CD4-positive, alpha-beta T cell treated with Interleukin-2 at 100 ng/mL for 4 hours (primary cell): ENCODE measurements around the gene BIRC5.
"Not testable (repeated sequence)": the region's sequence is repeated elsewhere in the genome, so short reads cannot be mapped to it uniquely, and the experiment has no call there.

Experiments
- DNase-seq: peaks from one replicate; pipeline ENCODE4 v3.0.0-alpha.2; 2020; ENCODE audit warnings: low spot score

BIRC5 gene

GRCh38 chr17:78225088-78225865 lies 11.2 kb downstream of the BIRC5 start:
- DNase-seq = no peak

- no peak for DNase-seq
Observed at GRCh38 chr17:78226055-78226758, 12.2 kb downstream of the BIRC5 start.

GRCh38 chr17:78226759-78227454 lies 12.9 kb downstream of the BIRC5 start:
- DNase-seq = no peak

- DNase-seq = no peak
Observed at GRCh38 chr17:78227455-78227916, 13.4 kb downstream of the BIRC5 start.

DNA sequence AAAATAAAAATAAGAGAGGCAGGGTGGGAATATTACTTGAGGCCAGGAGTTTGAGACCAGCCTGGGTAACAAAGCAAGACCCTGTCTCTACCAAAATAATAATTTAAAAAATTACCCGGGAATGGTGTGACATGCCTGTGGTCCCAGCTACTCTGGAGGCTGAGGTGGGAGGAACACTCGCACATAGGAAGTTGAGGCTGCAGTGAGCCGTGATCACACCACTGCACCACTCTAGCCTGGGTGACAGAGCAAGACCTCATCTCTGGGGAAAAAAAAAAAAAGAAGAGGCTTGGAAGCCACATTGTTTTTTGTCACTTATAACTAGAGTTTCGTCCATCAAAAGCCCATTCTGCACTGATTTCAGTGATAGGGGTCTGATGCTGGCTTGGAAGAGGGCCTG lies 14.1 kb downstream of the BIRC5 start:
- DNase-seq = no peak

GRCh38 chr17:78230252-78230962 lies 16.4 kb downstream of the BIRC5 start:
- no peak for DNase-seq

- DNase-seq = no peak
Observed at GRCh38 chr17:78230996-78231935, 17.2 kb downstream of the BIRC5 start, which contains the start of gene TMEM235. TSS of gene TMEM235 (plus strand) at chr17:78231631. CDS start at chr17:78232024, 393 bp downstream.

GRCh38 chr17:78231991-78232858 lies 18.2 kb downstream of the BIRC5 start:
- no peak for DNase-seq

GRCh38 chr17:78232859-78233173 lies 18.8 kb downstream of the BIRC5 start:
- DNase-seq = no peak

DNA sequence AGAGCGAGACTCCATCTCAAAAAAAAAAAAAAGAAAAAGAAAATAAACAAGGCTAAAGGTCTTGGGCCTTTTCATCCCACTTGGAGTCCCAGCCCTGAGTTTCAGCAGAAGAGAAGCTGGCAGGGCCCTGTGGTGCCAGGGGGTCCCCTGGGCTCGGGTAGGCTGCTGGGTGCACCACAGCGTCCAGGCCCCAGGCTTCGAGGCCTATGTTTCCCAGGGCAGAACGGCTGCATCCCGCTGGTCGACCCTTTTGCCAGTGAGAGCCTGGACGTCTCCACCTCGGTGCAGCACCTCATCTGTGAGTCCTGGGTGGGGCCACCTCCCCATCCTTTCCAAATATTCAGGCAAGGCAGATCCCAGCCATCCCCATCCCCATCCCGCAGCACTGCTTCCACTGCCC lies 19.6 kb downstream of the BIRC5 start:
- DNase-seq = no peak

DNA sequence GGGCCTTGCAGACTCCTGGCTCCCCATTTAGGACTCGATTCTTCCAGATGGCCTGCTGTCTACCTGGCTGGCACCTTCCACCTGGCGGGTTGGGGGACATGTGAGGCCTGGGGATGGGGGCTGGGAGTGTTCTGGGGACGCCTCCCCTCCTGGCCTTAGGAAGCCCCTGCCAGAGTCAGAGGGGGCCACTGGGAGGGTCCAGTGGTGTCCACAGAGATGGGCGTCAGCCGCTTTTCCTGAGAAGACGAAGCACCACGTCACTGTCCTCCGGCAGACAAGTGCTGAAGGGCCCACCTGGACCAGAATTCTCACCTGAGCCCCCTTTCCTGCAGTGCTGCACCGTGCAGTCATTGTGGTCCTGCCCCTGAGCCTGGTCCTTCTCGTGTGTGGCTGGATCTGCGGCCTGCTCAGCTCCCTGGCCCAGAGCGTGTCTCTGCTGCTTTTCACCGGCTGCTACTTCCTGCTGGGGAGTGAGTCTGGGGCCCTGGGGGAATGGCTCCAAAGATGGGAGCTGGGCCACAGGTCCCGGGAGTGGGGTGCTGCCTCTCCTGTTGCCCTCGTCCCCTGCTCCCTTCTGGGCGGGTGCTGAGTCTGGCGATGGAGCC lies 20.3 kb downstream of the BIRC5 start:
- no peak for DNase-seq

DNA sequence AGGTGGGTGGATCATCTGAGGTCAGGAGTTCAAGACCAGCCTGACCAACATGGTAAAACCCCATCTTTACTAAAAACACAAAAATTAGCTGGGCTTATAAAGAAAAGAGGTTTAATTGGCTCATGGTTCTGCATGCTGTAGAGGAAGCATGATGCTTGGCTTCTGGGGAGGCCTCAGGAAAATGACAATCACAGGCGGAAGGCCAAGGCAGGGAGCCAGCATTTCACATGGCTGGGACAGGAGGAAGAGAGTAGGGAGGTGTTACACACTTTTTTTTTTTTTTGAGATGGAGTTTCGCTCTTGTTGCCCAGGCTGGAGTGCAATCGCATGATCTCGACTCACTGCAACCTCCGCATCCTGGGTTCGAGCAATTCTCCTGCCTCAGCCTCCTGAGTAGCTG lies 21.0 kb downstream of the BIRC5 start:
- DNase-seq = not testable (repeated sequence)

- no peak for DNase-seq
Observed at GRCh38 chr17:78235885-78236284, 21.8 kb downstream of the BIRC5 start.

GRCh38 chr17:78236362-78237127 lies 22.5 kb downstream of the BIRC5 start:
- DNase-seq = no peak

DNA sequence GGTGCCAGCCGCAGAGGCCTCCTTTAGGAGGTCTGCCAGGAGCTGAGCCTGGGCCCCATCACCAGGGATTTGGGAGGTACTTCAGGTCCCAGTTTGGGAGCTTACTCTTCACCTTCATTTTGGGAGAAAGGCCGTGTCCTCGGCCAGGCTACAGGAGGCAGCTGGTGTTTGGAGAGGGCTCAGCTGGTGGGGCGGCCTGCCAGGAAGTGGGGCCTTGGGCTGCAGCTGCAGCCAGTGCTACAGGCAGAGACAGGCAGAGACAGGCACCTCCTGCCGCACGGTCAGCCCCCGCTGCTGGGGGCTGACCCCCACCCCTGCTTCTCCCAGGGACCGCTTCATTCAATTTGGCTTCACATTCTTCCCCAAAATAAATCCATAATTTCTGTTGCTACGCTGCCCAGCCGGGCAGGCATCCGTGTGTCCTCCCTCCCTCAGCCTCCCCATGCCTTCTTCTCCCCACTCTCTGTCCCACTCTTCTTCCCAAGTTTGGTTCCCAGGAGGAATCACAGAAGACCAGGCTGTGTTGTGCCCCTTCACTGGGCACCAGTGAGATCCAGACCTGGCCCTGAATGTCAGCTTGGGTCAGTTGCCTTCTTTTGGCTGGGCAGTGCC lies 23.5 kb downstream of the BIRC5 start:
- DNase-seq = no peak

GRCh38 chr17:78238823-78239488 lies 24.9 kb downstream of the BIRC5 start:
- DNase-seq = no peak

GRCh38 chr17:78239489-78239931 lies 25.5 kb downstream of the BIRC5 start:
- DNase-seq = no peak
